ENCODE results near the gene ZIC4.
A peak's percentile ranks its signal among the peaks of the same experiment; 100 is the strongest.

ZIC4 gene

GRCh38 chr3:147404800-147405230 lies 1.5 kb downstream of the ZIC4 start:
- DNase-seq = no peak

DNA sequence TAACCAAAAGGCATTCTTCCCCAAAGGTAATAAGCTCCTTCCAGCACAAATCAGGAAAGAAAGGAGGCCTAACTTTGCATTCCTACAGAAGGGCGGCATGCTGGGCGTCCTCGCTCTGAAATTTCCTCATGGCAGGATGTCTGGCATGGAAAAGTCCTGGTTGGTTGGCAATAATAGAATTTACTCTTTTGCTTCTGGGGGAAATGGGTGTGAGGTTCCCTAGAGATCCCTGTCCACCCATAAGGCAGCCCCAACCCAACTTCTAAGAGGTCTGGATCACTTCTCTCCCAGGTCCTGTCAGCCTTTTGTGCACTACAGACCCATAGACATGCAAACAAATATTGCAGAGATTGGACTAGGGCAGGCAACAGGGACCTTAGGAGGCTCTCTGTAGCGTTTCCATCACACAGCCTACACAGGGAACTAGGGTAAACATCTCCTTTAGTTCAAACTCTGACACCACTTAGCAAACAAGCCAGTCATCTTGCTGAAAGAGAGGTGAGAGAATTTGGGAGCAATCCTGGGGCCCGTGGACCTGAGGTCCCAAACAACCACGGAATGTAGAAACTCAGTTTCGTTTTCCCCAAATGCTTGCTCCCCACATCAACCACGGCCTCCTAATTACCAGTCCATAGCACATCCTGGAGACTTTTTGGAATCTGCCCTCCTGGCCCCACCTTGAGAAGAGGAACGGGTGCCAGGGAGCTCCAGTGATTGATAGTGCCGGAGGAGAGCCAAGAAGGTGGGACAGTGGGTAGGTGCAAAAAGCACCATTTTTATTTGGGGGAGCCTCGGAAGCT lies 2.1 kb downstream of the ZIC4 start:
- no peak for DNase-seq

- DNase-seq = no peak
These were observed 2.8 kb downstream of the ZIC4 start for GRCh38 chr3:147403511-147403910.

DNA sequence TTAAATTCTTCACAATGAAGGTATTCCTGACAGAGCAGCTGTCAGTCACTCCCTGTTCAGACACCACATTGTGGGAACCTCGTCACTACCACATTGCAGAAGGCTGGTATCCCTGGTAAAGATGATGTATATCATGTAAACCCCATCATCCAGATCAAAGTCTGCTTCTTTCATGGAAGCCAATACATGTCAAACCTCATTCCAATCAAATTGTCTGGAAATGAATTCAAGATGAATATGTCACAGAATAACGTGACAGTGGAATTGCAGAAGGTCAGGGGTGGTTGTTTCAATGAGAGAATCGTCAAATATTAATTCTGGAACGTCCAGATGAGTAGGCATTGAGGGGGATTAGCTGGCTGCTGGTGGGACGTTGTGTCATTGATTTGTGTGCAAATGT lies 4.2 kb downstream of the ZIC4 start:
- no peak for DNase-seq

- DNase-seq = no peak
These were observed 4.9 kb downstream of the ZIC4 start for GRCh38 chr3:147401421-147401820.

- DNase-seq = no peak
These were observed 5.3 kb downstream of the ZIC4 start for GRCh38 chr3:147400999-147401398.

DNA sequence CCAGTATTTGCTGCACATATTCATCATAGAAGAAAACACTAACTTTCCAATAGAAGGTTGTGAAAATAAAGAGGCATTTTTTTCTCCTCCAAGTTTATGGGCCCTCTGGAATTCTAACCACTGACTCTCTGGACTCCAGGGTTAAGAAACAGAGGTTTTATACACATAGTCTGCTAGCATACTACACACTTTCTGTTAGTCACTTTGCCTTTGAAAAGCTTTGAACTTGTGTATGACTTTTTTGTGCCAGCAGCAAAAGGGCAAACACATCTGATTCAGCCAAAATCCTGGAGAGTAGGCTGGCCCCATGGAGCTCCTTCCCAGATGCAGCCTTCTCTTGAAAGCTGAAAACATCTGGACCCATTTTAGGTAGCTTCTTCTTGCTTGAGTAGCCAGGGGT lies 6.2 kb downstream of the ZIC4 start:
- DNase-seq = no peak

- no peak for DNase-seq
These were observed 7.4 kb downstream of the ZIC4 start for GRCh38 chr3:147398813-147399534.

DNA sequence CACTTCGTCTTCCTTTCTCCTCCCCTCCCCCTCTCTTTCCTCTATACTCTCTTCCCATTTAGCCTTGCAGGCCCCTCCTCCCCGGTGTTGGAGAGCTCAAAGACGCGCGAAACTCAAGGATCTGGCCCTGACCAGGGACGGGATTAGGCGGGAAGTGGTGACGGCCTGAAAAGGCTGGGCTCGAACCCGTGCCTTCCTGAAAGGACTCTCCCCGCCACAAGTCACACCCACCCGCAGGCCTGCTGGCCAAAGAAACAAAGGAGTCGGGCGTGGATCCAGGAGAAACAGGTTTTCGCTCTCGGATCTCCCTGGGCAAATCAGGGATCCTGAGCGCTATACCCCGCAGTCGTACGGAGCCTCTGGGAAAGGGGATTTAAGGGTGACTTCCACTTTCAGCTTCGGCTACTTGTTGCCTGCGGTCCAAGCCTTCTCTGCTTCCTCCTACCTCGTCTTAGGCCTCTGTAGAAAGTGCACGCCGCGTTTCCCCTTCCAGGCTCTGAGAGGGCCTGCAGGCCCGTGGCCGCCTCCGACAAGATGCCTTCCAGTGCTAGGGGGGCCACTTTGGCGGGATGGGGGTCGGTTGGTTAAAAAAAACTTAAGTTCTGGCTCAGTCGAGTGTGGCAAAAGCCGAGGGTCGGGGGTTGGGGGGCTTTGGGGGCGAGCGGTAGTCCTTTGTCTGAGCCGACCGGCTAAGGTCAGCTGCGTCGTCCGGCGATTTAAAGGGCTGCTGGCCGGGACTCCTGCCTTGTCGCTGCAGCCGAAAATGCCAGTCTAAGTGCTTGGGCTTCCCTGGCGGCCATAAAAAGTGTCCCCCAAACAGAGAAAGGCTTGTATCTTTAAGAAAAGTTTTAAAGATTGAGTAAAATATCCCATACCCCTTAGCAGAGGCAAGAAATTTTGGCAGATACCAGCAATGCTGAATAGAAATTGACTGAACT lies 8.2 kb downstream of the ZIC4 start:
- DNase-seq = no peak

GRCh38 chr3:147397155-147397874 lies 9.0 kb downstream of the ZIC4 start:
- no peak for DNase-seq

DNA sequence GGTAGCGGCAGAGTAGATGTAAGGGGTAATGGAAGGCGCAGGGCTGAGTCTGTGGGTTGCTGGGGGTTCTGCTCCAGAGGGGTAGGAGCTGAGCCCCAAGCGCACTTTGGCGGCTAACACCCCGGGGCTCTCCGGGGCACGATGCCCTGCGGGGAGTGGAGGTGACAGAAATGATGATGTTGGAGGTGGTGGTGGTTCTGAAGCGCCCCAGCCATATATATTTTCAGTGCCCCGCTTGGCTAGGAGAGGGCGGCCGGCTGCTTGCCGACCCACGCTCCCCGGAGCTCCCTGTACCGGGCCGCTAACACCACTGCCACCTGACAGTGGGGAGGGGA lies 9.7 kb downstream of the ZIC4 start:
- DNase-seq = no peak

DNA sequence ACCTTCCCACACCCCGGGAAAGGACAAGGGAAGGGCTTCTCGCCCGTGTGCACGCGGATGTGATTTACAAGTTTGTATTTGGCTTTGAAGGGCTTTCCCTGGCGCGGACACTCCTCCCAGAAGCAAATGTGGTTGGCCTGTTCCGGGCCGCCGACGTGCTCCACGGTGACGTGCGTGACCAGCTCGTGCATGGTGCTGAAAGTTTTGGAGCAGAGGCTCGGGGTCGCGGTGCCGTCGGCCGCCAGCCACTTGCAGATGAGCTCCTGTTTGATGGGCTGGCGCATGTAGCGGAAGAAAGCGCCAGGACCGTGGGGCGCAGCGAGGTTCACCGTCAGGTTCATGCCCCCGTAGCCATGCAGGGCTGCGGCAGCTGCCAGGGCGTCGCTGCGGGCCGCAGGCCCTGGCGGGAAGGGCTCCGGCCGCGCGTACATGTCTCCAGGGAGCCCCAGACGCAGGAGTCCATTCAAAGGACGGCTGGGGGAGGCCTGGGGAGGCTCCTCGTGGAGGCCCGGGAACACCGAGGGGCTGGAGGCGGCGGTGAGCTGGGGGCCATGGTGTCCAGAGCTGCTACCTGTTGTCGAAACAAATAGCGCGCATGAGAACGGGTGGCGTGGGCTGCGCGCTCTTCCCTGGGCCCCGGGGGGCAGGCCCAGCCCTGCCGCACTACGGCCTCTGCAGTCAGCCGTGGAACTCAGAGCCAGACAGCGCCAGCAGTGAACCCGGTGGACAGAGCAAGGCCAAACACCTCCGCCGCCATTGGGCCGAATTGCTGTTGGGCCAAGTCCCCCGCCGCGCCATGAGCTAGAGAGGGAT lies 10.2 kb downstream of the ZIC4 start:
- DNase-seq = no peak

DNA sequence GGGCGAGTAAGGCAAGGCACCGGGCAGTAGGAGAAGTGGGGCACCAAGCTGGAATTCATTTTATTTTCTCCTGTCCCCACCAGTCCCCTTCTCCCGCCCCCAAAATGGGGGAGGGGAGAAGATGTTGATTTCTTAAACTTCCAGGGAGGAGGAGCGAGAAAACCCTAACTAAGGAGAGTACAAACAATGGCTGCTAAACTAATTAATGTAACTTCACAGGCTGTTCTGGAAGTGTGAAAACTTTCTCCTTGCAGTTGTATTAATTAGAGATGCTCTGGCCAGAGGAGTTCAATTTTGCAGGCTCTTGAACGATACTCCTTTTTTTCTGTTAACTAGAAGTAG lies 11.5 kb downstream of the ZIC4 start:
- no peak for DNase-seq

- no peak for DNase-seq
These were observed 12.1 kb downstream of the ZIC4 start for GRCh38 chr3:147393943-147394883.

DNA sequence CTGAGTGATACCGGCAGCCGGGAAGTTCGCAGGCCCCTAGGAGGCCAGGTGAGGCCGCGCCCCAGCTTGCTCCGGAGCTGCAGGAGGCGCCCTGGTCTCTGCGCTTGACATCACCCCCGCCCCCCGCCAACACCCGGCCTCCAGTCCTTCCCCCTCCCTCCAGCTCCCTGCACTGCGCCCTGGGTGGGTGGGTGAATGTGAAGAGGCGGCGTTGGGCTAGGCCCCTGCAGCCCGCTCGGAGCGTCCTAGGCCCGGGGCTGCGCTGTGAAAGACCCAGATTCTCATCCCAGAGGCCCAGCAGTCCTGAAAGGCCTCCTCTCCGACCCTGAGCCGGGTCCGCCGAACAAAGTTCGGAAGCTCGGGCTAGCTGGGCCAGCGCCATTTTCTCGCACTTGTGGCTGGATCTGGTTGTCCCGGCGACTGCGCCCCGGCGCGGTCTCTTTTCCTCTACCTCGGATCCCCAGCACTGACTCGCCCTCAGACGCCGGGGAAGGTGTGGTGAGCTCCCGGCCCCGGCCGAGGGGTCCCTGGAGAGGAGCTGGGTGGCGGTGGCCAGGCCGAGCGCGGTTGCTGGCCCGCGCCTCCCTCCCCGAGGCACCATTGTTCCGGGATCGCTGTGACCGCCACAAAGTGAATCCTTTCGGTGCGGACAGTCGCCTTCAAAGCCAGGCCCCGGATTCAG lies 12.9 kb downstream of the ZIC4 start:
- DNase-seq = peak; percentile 67

GRCh38 chr3:147392625-147392946 lies 13.8 kb downstream of the ZIC4 start:
- no peak for DNase-seq

DNA sequence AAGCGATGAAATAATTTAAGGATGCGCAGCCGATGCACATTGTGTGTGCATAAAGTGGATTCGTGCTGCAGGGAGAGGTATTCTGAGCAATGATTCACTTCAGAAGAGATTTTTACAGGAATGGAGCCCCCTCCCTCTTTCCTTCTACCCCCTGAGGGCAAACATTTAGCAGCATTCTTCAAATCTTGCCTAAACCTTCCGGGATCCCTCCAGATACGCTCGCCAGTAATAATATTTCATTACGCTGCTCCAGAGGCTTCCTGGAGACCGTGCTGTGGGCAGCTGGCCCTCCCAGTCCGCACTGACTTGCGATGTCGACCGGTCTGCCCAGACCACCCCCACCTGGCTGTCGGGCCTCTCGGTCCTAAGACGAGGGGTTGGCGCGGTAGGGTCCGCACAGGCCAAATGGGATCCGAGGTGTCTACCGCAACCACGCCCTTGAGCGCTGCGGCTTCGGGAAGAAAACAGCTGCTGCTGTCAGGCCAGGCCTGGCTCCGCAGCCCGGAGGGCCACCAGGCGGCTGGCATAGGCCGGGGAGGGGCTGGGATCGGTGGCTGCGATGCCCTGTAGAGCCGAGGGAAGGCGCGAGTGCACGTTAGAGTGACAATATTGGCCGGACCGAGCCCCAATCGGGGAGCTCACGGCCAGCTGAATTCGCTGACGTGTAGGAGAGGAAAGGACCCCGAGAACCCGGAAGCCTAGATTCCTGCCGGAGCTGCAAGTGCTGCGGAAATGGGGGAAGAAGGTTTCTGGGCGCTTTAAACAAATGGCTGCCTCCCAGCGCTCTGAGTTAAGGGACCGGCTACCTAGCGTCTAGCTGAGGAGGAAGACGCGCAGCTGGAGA lies 14.3 kb downstream of the ZIC4 start:
- DNase-seq = no peak

- no peak for DNase-seq
These were observed 15.5 kb downstream of the ZIC4 start for GRCh38 chr3:147390589-147391569.

All from NCI-H1105 (cell line).